Measurements from ENCODE around the gene CHRND.

DNA sequence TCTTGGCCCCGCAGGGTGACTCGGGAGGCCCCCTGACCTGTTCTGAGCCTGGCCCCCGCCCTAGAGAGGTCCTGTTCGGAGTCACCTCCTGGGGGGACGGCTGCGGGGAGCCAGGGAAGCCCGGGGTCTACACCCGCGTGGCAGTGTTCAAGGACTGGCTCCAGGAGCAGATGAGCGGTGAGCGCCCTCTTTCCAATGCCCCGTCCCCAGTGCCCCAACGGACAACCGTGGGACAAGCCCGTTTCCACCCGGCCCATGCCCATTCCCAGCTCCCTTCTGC is 2.6 kb upstream of the CHRND start:
- TF ChIP-seq, protein P1, sequence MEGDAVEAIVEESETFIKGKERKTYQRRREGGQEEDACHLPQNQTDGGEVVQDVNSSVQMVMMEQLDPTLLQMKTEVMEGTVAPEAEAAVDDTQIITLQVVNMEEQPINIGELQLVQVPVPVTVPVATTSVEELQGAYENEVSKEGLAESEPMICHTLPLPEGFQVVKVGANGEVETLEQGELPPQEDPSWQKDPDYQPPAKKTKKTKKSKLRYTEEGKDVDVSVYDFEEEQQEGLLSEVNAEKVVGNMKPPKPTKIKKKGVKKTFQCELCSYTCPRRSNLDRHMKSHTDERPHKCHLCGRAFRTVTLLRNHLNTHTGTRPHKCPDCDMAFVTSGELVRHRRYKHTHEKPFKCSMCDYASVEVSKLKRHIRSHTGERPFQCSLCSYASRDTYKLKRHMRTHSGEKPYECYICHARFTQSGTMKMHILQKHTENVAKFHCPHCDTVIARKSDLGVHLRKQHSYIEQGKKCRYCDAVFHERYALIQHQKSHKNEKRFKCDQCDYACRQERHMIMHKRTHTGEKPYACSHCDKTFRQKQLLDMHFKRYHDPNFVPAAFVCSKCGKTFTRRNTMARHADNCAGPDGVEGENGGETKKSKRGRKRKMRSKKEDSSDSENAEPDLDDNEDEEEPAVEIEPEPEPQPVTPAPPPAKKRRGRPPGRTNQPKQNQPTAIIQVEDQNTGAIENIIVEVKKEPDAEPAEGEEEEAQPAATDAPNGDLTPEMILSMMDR (IDR thresholded peaks at IDR 0.05; ENCODE audit: poor library complexity, severe bottlenecking), result no peak
- TF ChIP-seq POLR2AphosphoS5 (IDR thresholded peaks at IDR 0.05) (no peak), EP300 (conservative IDR thresholded peaks at IDR 0.05; ENCODE audit: poor library complexity, severe bottlenecking) (no peak), RAD21 (conservative IDR thresholded peaks at IDR 0.05) (no peak), EZH2 (IDR thresholded peaks at IDR 0.05; ENCODE audit: borderline replicate concordance, insufficient read depth, low read length, poor library complexity, severe bottlenecking) (no peak)
- TF ChIP-seq, protein P2, sequence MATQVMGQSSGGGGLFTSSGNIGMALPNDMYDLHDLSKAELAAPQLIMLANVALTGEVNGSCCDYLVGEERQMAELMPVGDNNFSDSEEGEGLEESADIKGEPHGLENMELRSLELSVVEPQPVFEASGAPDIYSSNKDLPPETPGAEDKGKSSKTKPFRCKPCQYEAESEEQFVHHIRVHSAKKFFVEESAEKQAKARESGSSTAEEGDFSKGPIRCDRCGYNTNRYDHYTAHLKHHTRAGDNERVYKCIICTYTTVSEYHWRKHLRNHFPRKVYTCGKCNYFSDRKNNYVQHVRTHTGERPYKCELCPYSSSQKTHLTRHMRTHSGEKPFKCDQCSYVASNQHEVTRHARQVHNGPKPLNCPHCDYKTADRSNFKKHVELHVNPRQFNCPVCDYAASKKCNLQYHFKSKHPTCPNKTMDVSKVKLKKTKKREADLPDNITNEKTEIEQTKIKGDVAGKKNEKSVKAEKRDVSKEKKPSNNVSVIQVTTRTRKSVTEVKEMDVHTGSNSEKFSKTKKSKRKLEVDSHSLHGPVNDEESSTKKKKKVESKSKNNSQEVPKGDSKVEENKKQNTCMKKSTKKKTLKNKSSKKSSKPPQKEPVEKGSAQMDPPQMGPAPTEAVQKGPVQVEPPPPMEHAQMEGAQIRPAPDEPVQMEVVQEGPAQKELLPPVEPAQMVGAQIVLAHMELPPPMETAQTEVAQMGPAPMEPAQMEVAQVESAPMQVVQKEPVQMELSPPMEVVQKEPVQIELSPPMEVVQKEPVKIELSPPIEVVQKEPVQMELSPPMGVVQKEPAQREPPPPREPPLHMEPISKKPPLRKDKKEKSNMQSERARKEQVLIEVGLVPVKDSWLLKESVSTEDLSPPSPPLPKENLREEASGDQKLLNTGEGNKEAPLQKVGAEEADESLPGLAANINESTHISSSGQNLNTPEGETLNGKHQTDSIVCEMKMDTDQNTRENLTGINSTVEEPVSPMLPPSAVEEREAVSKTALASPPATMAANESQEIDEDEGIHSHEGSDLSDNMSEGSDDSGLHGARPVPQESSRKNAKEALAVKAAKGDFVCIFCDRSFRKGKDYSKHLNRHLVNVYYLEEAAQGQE (IDR thresholded peaks at IDR 0.05; ENCODE audit: borderline replicate concordance), result no peak

Data from neural cell (in vitro differentiated cells).